GM19452 (cell line): ENCODE measurements around the gene SH3PXD2A.

Source experiments
- ATAC-seq: cut with Tn5 transposase; IDR thresholded peaks from one replicate; pipeline ENCODE4 v1.9.1; 2021; ENCODE audit not compliant: unreplicated experiment

The SH3PXD2A gene

GRCh38 chr10:103876155-103876554 lies 20.8 kb upstream of the SH3PXD2A start:
- ATAC-seq: no peak

- no peak for ATAC-seq
Measured at GRCh38 chr10:103874730-103875129, 19.4 kb upstream of the SH3PXD2A start.

- no peak for ATAC-seq
Measured at GRCh38 chr10:103872137-103872931, 17.0 kb upstream of the SH3PXD2A start.

GRCh38 chr10:103871006-103871405 lies 15.6 kb upstream of the SH3PXD2A start:
- no peak for ATAC-seq

GRCh38 chr10:103870516-103870915 lies 15.1 kb upstream of the SH3PXD2A start:
- ATAC-seq: no peak

- no peak for ATAC-seq
Measured at GRCh38 chr10:103869336-103869735, 14.0 kb upstream of the SH3PXD2A start.

GRCh38 chr10:103868200-103868599 lies 12.8 kb upstream of the SH3PXD2A start:
- no peak for ATAC-seq

GRCh38 chr10:103861505-103861904 lies 6.1 kb upstream of the SH3PXD2A start:
- ATAC-seq: no peak

- ATAC-seq: no peak
Measured at GRCh38 chr10:103859161-103860086, 4.0 kb upstream of the SH3PXD2A start.

- no peak for ATAC-seq
Measured at GRCh38 chr10:103858360-103858759, 3.0 kb upstream of the SH3PXD2A start.

- no peak for ATAC-seq
Measured at GRCh38 chr10:103856797-103857170, 1.4 kb upstream of the SH3PXD2A start.

GRCh38 chr10:103855852-103856796 lies 748 bp upstream of the SH3PXD2A start:
- ATAC-seq: no peak

GRCh38 chr10:103854686-103855391 lies 537 bp downstream of the SH3PXD2A start:
- ATAC-seq: no peak

- ATAC-seq: no peak
Measured at GRCh38 chr10:103854265-103854685, 1.1 kb downstream of the SH3PXD2A start.

GRCh38 chr10:103853428-103854264 lies 1.7 kb downstream of the SH3PXD2A start:
- no peak for ATAC-seq

- no peak for ATAC-seq
Measured at GRCh38 chr10:103852856-103853255, 2.5 kb downstream of the SH3PXD2A start.

- no peak for ATAC-seq
Measured at GRCh38 chr10:103852189-103852711, 3.1 kb downstream of the SH3PXD2A start.

GRCh38 chr10:103851261-103851660 lies 4.1 kb downstream of the SH3PXD2A start:
- no peak for ATAC-seq

GRCh38 chr10:103850572-103850895 lies 4.8 kb downstream of the SH3PXD2A start:
- no peak for ATAC-seq
